Measurements from ENCODE around the gene SLAMF6.

GRCh38 chr1:160460683-160461287 is 62.3 kb downstream of the SLAMF6 start:
- TF ChIP-seq CTCF (IDR thresholded peaks at IDR 0.05 in 4 of 5, conservative IDR thresholded peaks at IDR 0.05 in 1 of 5) (no peak), POLR2A (IDR thresholded peaks at IDR 0.05) (no peak)

All from gastrocnemius medialis (tissue), 4 donors.